Suprapubic skin (tissue), 4 donors: ENCODE measurements around the gene HNRNPR.

Experiments
- EP300 ChIP-seq: sonication (generic); formaldehyde crosslinking; IDR thresholded peaks from one replicate; pipeline ENCODE4 v1.6.1; 2017; ENCODE audit warnings: antibody characterized with exemption
- POLR2AphosphoS5 ChIP-seq, 3 donors: sonication (generic); formaldehyde crosslinking; IDR thresholded peaks; one replicate each; pipeline ENCODE4 v1.6.1; 2017; ENCODE audit warnings: antibody characterized with exemption in 3 of 3

DNA sequence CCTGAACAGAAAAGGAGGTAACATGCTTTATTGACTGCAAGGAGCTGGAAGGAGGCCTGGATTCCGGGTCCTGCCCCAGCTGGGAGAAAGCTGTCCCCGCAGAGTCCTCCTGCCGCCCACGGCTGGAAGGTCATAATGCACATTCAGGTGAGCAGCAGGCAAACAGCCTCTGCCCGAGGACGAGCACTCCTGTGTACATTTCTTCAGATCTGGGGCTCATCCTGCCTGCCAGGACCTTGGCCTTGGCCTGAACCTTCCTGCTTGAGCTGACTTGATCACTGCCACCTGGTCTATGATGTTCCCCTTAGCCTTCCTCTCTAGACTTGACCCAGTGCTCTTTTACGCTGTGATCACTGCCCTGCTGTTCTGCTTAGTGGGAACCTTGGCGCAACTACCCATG is 43.4 kb upstream of the HNRNPR start:
- TF ChIP-seq EP300 = no peak
- TF ChIP-seq POLR2AphosphoS5 (IDR thresholded peaks at IDR 0.05) = no peak
